Trophoblast cell (in vitro differentiated cells and primary cell): ENCODE measurements around the gene LRRC18.

Experiments used
- DNase-seq, 2 donors: peaks; one replicate each; pipeline ENCODE4 v3.0.0-alpha.2; 2016
- H2AFZ ChIP-seq: 2 replicates; pipeline ENCODE4 v1.6.1; 2013; ENCODE audit warnings: low read length, moderate library complexity, mild to moderate bottlenecking; ENCODE audit not compliant: insufficient read depth, poor library complexity
- H2AK5ac ChIP-seq: 2 replicates; pipeline ENCODE4 v1.6.1; 2013; ENCODE audit warnings: mild to moderate bottlenecking, low read length
- H2BK120ac ChIP-seq: 2 replicates; pipeline ENCODE4 v1.6.1; 2013; ENCODE audit warnings: low read length, mild to moderate bottlenecking, moderate library complexity; ENCODE audit not compliant: insufficient read depth, poor library complexity
- H2BK12ac ChIP-seq: 2 replicates; pipeline ENCODE4 v1.6.1; 2013; ENCODE audit warnings: mild to moderate bottlenecking, low read length, moderate library complexity
- H2BK5ac ChIP-seq: 2 replicates; pipeline ENCODE4 v1.6.1; 2013; ENCODE audit warnings: low read length, low read depth, moderate library complexity, mild to moderate bottlenecking; ENCODE audit not compliant: poor library complexity
- H3K14ac ChIP-seq: 2 replicates; pipeline ENCODE4 v1.6.1; 2013; ENCODE audit warnings: mild to moderate bottlenecking, low read length
- H3K18ac ChIP-seq: 2 replicates; pipeline ENCODE4 v1.6.1; 2013; ENCODE audit warnings: mild to moderate bottlenecking, low read length
- H3K23ac ChIP-seq: 2 replicates; pipeline ENCODE4 v1.6.1; 2013; ENCODE audit warnings: low read length
- H3K27ac ChIP-seq: 2 replicates; pipeline ENCODE4 v1.5.1; 2013; ENCODE audit warnings: low read depth, mild to moderate bottlenecking, inconsistent platforms, low read length, moderate library complexity
- H3K27me3 ChIP-seq: 2 replicates; pipeline ENCODE4 v1.6.1; 2013; ENCODE audit warnings: inconsistent platforms, mild to moderate bottlenecking, low read length, moderate library complexity; ENCODE audit not compliant: insufficient read depth
- H3K36me3 ChIP-seq, 2 experiments: 1 replicate in 1 of 2; 2 replicates in 1 of 2; pipeline ENCODE4 v1.6.1; 2013; ENCODE audit warnings: low read length in 2 of 2, mild to moderate bottlenecking in 2 of 2, moderate library complexity in 1 of 2; ENCODE audit not compliant: insufficient read depth in 2 of 2, control insufficient read depth in 1 of 2
- H3K4ac ChIP-seq: 2 replicates; pipeline ENCODE4 v1.6.1; 2013; ENCODE audit warnings: low read depth, mild to moderate bottlenecking, low read length, moderate library complexity
- H3K4me1 ChIP-seq, 2 experiments: 1 replicate in 1 of 2; 2 replicates in 1 of 2; pipeline ENCODE4 v1.6.1; 2013; ENCODE audit warnings: low read length in 2 of 2, mild to moderate bottlenecking in 2 of 2, moderate library complexity in 1 of 2; ENCODE audit not compliant: insufficient read depth in 2 of 2, control insufficient read depth in 1 of 2
- H3K4me2 ChIP-seq: 2 replicates; pipeline ENCODE4 v1.6.1; 2013; ENCODE audit warnings: inconsistent platforms, mild to moderate bottlenecking, low read length, moderate library complexity
- H3K4me3 ChIP-seq: 2 replicates; pipeline ENCODE4 v1.5.1; 2013; ENCODE audit warnings: mild to moderate bottlenecking, low read depth, low read length, inconsistent platforms
- H3K79me1 ChIP-seq: one replicate; pipeline ENCODE4 v1.6.1; 2013; ENCODE audit warnings: low read length
- H3K79me2 ChIP-seq: 2 replicates; pipeline ENCODE4 v1.6.1; 2013; ENCODE audit warnings: low read length, mild to moderate bottlenecking; ENCODE audit not compliant: control insufficient read depth, insufficient read depth, poor library complexity
- H3K9ac ChIP-seq: 2 replicates; pipeline ENCODE4 v1.6.1; 2013; ENCODE audit warnings: mild to moderate bottlenecking, low read length
- H3K9me3 ChIP-seq: 2 replicates; pipeline ENCODE4 v1.6.1; 2013; ENCODE audit warnings: low read depth, mild to moderate bottlenecking, control low read depth, inconsistent platforms, low read length; ENCODE audit not compliant: insufficient read depth
- H4K12ac ChIP-seq: 2 replicates; pipeline ENCODE4 v1.6.1; 2013; ENCODE audit warnings: low read depth, mild to moderate bottlenecking, low read length, moderate library complexity
- H4K8ac ChIP-seq: 2 replicates; pipeline ENCODE4 v1.6.1; 2013; ENCODE audit warnings: low read depth, mild to moderate bottlenecking, low read length, moderate library complexity
- H4K91ac ChIP-seq: one replicate; pipeline ENCODE4 v1.6.1; 2013; ENCODE audit warnings: low read depth, mild to moderate bottlenecking, low read length, moderate library complexity
- WGBS: extraction: QIAGEN DNeasy Blood & Tissue Kit; methylation state at CpG from one replicate; pipeline ENCODE4 v1.1.7; 2013; ENCODE audit warnings: missing lambda C conversion rate; ENCODE audit not compliant: insufficient read length, insufficient coverage; ENCODE audit errors: extremely low coverage; 5-methylcytosine and 5-hydroxymethylcytosine counted together

Gene LRRC18

GRCh38 chr10:48938281-48938680, 1.4 kb downstream of the LRRC18 start:
- Histone ChIP-seq H3K4me3 (no peak overlapping the region), H3K14ac (no peak overlapping the region), H4K12ac (no peak overlapping the region), H4K8ac (no peak overlapping the region), H2BK5ac (no peak overlapping the region), H2AK5ac (no peak overlapping the region), H3K4me2 (no peak overlapping the region), H3K79me1 (no peaks in the 10 kb centered on the region), H2AFZ (no peak overlapping the region), H3K18ac (no peak overlapping the region), H3K79me2 (no peaks in the 10 kb centered on the region), H2BK12ac (no peak overlapping the region), H3K9ac (no peak overlapping the region), H3K23ac (no peak overlapping the region), H3K4ac (no peak overlapping the region), H3K4me1 (no peaks in the 10 kb centered on the region), H3K36me3 (no peaks in the 10 kb centered on the region), H3K27me3 (no peaks in the 10 kb centered on the region), H3K27ac (no peak overlapping the region), H2BK120ac (no peak overlapping the region), H3K9me3 (peaks cover 1% of the 10 kb centered on the region), H4K91ac (no peak overlapping the region)
- no CpG with 5 or more reads among the region's 2 CpGs for WGBS
- DNase-seq, result no peak

- no peak overlapping the region for H4K12ac ChIP-seq
- no peak overlapping the region for H3K9ac ChIP-seq
- peaks cover 3% of the 10 kb centered on the region for H3K9me3 ChIP-seq
- H3K36me3 ChIP-seq, result no peaks in the 10 kb centered on the region
- no peaks in the 10 kb centered on the region for H3K79me2 ChIP-seq
- no peaks in the 10 kb centered on the region for H3K4me1 ChIP-seq
- H3K14ac ChIP-seq, result no peak overlapping the region
- H2BK120ac ChIP-seq, result no peak overlapping the region
- no peak overlapping the region for H2AFZ ChIP-seq
- H3K4ac ChIP-seq, result no peak overlapping the region
- H4K8ac ChIP-seq, result no peak overlapping the region
- no peak for DNase-seq
- H3K79me1 ChIP-seq, result no peaks in the 10 kb centered on the region
- H3K4me3 ChIP-seq, result no peak overlapping the region
- no peak overlapping the region for H3K18ac ChIP-seq
- H3K27ac ChIP-seq, result no peak overlapping the region
- H3K23ac ChIP-seq, result no peak overlapping the region
- WGBS, result no CpG with 5 or more reads among the region's 3 CpGs
- no peak overlapping the region for H4K91ac ChIP-seq
- no peak overlapping the region for H2BK12ac ChIP-seq
- H2AK5ac ChIP-seq, result no peak overlapping the region
- no peaks in the 10 kb centered on the region for H3K27me3 ChIP-seq
- H2BK5ac ChIP-seq, result no peak overlapping the region
- H3K4me2 ChIP-seq, result no peak overlapping the region
These were observed 1.8 kb downstream of the LRRC18 start for GRCh38 chr10:48937796-48938195.

GRCh38 chr10:48935577-48935976, 4.1 kb downstream of the LRRC18 start:
- H3K79me2 ChIP-seq, result no peaks in the 10 kb centered on the region
- no peak for DNase-seq
- H3K14ac ChIP-seq, result no peak overlapping the region
- no peak overlapping the region for H4K8ac ChIP-seq
- H3K18ac ChIP-seq, result no peak overlapping the region
- no peak overlapping the region for H3K4me3 ChIP-seq
- H3K4ac ChIP-seq, result no peak overlapping the region
- H2AFZ ChIP-seq, result no peak overlapping the region
- H3K23ac ChIP-seq, result no peak overlapping the region
- peaks cover 0 to 5% of the 10 kb centered on the region in 2 experiments for H3K4me1 ChIP-seq
- no peak overlapping the region for H2BK12ac ChIP-seq
- H3K9me3 ChIP-seq, result peaks cover 3% of the 10 kb centered on the region
- no peaks in the 10 kb centered on the region for H3K79me1 ChIP-seq
- H3K4me2 ChIP-seq, result no peak overlapping the region
- no peak overlapping the region for H2AK5ac ChIP-seq
- H4K91ac ChIP-seq, result no peak overlapping the region
- no peak overlapping the region for H3K27ac ChIP-seq
- no peak overlapping the region for H4K12ac ChIP-seq
- no peaks in the 10 kb centered on the region for H3K27me3 ChIP-seq
- no peak overlapping the region for H3K9ac ChIP-seq
- H2BK120ac ChIP-seq, result no peak overlapping the region
- H2BK5ac ChIP-seq, result no peak overlapping the region
- H3K36me3 ChIP-seq, result no peaks in the 10 kb centered on the region

GRCh38 chr10:48934672-48935501, 4.8 kb downstream of the LRRC18 start:
- Histone ChIP-seq H3K4me1 (peaks cover 0 to 5% of the 10 kb centered on the region in 2 experiments), H3K36me3 (no peaks in the 10 kb centered on the region), H3K23ac (no peak overlapping the region), H2BK120ac (no peak overlapping the region), H2BK12ac (no peak overlapping the region), H3K9ac (no peak overlapping the region), H3K4ac (no peak overlapping the region), H4K8ac (no peak overlapping the region), H3K18ac (no peak overlapping the region), H2AK5ac (no peak overlapping the region), H4K91ac (no peak overlapping the region), H2AFZ (no peak overlapping the region), H3K27me3 (no peaks in the 10 kb centered on the region), H3K79me2 (no peaks in the 10 kb centered on the region), H3K27ac (no peak overlapping the region), H3K14ac (no peak overlapping the region), H4K12ac (no peak overlapping the region), H3K9me3 (peaks cover 3% of the 10 kb centered on the region), H2BK5ac (no peak overlapping the region), H3K79me1 (no peaks in the 10 kb centered on the region), H3K4me2 (no peak overlapping the region), H3K4me3 (no peak overlapping the region)
- DNase-seq, result no peak
- no CpG with 5 or more reads among the region's 18 CpGs for WGBS
